Measurements from ENCODE around the gene RPS13.

DNA sequence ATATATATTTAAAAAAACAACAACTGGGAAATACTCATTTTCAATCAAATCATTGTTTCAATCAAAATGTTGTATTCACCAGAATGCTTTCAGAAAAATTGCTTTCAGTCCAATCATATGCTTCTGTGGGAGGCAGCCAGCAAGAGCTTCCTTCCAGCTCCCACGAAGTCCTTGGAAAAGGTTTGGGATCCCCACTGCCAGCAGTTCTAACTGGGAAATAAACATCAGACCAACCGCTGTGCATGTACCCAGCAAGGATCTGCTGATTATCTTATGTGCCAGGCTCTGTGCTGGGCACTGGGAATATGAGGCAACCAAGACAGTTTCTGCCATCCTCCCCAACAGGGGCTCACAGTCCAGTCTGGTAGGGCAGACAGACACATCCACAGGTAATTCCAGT is 10.8 kb downstream of the RPS13 start:
- TF ChIP-seq EZH2 (IDR thresholded peaks at IDR 0.05; ENCODE audit: low read length): no peak
- TF ChIP-seq, protein P1, sequence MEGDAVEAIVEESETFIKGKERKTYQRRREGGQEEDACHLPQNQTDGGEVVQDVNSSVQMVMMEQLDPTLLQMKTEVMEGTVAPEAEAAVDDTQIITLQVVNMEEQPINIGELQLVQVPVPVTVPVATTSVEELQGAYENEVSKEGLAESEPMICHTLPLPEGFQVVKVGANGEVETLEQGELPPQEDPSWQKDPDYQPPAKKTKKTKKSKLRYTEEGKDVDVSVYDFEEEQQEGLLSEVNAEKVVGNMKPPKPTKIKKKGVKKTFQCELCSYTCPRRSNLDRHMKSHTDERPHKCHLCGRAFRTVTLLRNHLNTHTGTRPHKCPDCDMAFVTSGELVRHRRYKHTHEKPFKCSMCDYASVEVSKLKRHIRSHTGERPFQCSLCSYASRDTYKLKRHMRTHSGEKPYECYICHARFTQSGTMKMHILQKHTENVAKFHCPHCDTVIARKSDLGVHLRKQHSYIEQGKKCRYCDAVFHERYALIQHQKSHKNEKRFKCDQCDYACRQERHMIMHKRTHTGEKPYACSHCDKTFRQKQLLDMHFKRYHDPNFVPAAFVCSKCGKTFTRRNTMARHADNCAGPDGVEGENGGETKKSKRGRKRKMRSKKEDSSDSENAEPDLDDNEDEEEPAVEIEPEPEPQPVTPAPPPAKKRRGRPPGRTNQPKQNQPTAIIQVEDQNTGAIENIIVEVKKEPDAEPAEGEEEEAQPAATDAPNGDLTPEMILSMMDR (optimal IDR thresholded peaks at IDR 0.05 in 1 of 3, IDR thresholded peaks at IDR 0.05 in 1 of 3, conservative IDR thresholded peaks at IDR 0.05 in 1 of 3; ENCODE audit: extremely low read depth in 1 of 3, insufficient read depth in 2 of 3, low read length in 3 of 3): no peak
